HEK293T (cell line): Measurements from ENCODE around the gene AGPAT4.

Experiments used
- CTCF ChIA-PET: fragments of 350-600 bp; formaldehyde crosslinking; extraction: SDS; loops from one replicate; lab custom pipeline; 2021; ENCODE audit warnings: antibody characterized with exemption, inconsistent platforms; lab: Yijun Ruan, JAX
- POLR2A ChIA-PET: fragments of 350-600 bp; formaldehyde crosslinking; extraction: SDS; loops from one replicate; lab custom pipeline; 2020; ENCODE audit warnings: antibody characterized with exemption, inconsistent platforms; lab: Yijun Ruan, JAX
- DNase-seq: peaks from one replicate; pipeline ENCODE4 v3.0.0; 2012; ENCODE audit warnings: mixed read lengths; ENCODE audit errors: extremely low spot score
- ARNT ChIP-seq: fragments of 450-650 bp; IDR thresholded peaks from 2 replicates; pipeline ENCODE4 v1.6.1; 2017; ENCODE audit warnings: mild to moderate bottlenecking
- BHLHE40 ChIP-seq: fragments of 450-650 bp; IDR thresholded peaks from 2 replicates; pipeline ENCODE4 v1.6.1; 2016; ENCODE audit warnings: mild to moderate bottlenecking, moderate library complexity, borderline replicate concordance
- CTBP1 ChIP-seq: fragments of 450-650 bp; IDR thresholded peaks from 2 replicates; pipeline ENCODE4 v1.6.1; 2016; ENCODE audit warnings: borderline replicate concordance
- ELF4 ChIP-seq: fragments of 450-650 bp; IDR thresholded peaks from 2 replicates; pipeline ENCODE4 v1.6.1; 2017; ENCODE audit warnings: antibody characterized with exemption
- FOXA1 ChIP-seq: fragments of 450-650 bp; IDR thresholded peaks from 2 replicates; pipeline ENCODE4 v1.6.1; 2016; ENCODE audit warnings: mild to moderate bottlenecking
- FOXK2 ChIP-seq: fragments of 450-650 bp; IDR thresholded peaks from 2 replicates; pipeline ENCODE4 v1.6.1; 2016; ENCODE audit warnings: mild to moderate bottlenecking
- FOXM1 ChIP-seq: fragments of 450-650 bp; IDR thresholded peaks from 2 replicates; pipeline ENCODE4 v1.6.1; 2017; ENCODE audit warnings: mild to moderate bottlenecking, borderline replicate concordance
- HDGF ChIP-seq: fragments of 450-650 bp; IDR thresholded peaks from 2 replicates; pipeline ENCODE4 v1.6.1; 2017; ENCODE audit warnings: antibody characterized with exemption, borderline replicate concordance
- L3MBTL2 ChIP-seq: fragments of 450-650 bp; conservative IDR thresholded peaks from 2 replicates; pipeline ENCODE4 v1.6.1; 2016; ENCODE audit warnings: mild to moderate bottlenecking
- LEF1 ChIP-seq: fragments of 450-650 bp; IDR thresholded peaks from 2 replicates; pipeline ENCODE4 v1.6.1; 2017; ENCODE audit warnings: mild to moderate bottlenecking, borderline replicate concordance
- NFRKB ChIP-seq: fragments of 450-650 bp; IDR thresholded peaks from 2 replicates; pipeline ENCODE4 v1.6.1; 2016; ENCODE audit warnings: mild to moderate bottlenecking, moderate library complexity
- PKNOX1 ChIP-seq: fragments of 450-650 bp; IDR thresholded peaks from 2 replicates; pipeline ENCODE4 v1.6.1; 2016
- SP1 ChIP-seq: fragments of 450-650 bp; IDR thresholded peaks from 2 replicates; pipeline ENCODE4 v1.6.1; 2017
- SUZ12 ChIP-seq: fragments of 450-650 bp; IDR thresholded peaks from 2 replicates; pipeline ENCODE4 v1.6.1; 2016; ENCODE audit warnings: mild to moderate bottlenecking
- TARDBP ChIP-seq: fragments of 450-650 bp; IDR thresholded peaks from 2 replicates; pipeline ENCODE4 v1.6.1; 2016
- ZNF384 ChIP-seq: fragments of 450-650 bp; IDR thresholded peaks from 2 replicates; pipeline ENCODE4 v1.6.1; 2016

AGPAT4 gene

GRCh38 chr6:161194374-161194773, 79.5 kb downstream of the AGPAT4 start:
- POLR2A ChIA-PET = no interaction called here
- peak; percentile 35; the same call in 1 of the 2 replicates for TF ChIP-seq SUZ12
- TF ChIP-seq NFRKB = no peak
- DNase-seq = no peak
- CTCF ChIA-PET = no interaction called here

GRCh38 chr6:161192636-161193411, 81.0 kb downstream of the AGPAT4 start:
- DNase-seq = no peak
- POLR2A ChIA-PET = no interaction called here
- TF ChIP-seq LEF1 (no peak), SP1 (no peak), CTBP1 (no peak), L3MBTL2 (no peak), BHLHE40 (no peak), HDGF (no peak), ELF4 (no peak), FOXK2 (no peak), ZNF384 (no peak), FOXA1 (no peak), FOXM1 (no peak), SUZ12 (no peak), PKNOX1 (no peak)
- CTCF ChIA-PET = no interaction called here

GRCh38 chr6:161191671-161192070, 82.2 kb downstream of the AGPAT4 start:
- ChIA-PET POLR2A (no interaction called here), CTCF (no interaction called here)
- no peak for DNase-seq
- TF ChIP-seq FOXK2 (no peak), TARDBP (no peak), BHLHE40 (no peak), FOXA1 (no peak), LEF1 (no peak), PKNOX1 (no peak), ARNT (no peak), NFRKB (no peak), ZNF384 (no peak)

GRCh38 chr6:161191007-161191406, 82.9 kb downstream of the AGPAT4 start:
- no peak for TF ChIP-seq ZNF384
- no peak for TF ChIP-seq NFRKB
- no peak for TF ChIP-seq FOXM1
- no peak for TF ChIP-seq SUZ12
- no peak for TF ChIP-seq LEF1
- TF ChIP-seq L3MBTL2 = no peak
- no peak for TF ChIP-seq HDGF
- TF ChIP-seq ELF4 = no peak
- no peak for TF ChIP-seq FOXK2
- TF ChIP-seq FOXA1 = no peak
- TF ChIP-seq ARNT = no peak
- no peak for TF ChIP-seq CTBP1
- TF ChIP-seq PKNOX1 = no peak
- no peak for TF ChIP-seq SP1
- no peak for TF ChIP-seq TARDBP
- no peak for TF ChIP-seq BHLHE40
- no peak for DNase-seq
- ChIA-PET CTCF (no interaction called here), POLR2A (no interaction called here)

GRCh38 chr6:161189891-161190290, 84.0 kb downstream of the AGPAT4 start:
- CTCF ChIA-PET = no interaction called here

GRCh38 chr6:161188547-161189465, 85.1 kb downstream of the AGPAT4 start:
- TF ChIP-seq LEF1 = no peak
- TF ChIP-seq FOXK2 = no peak
- no peak for TF ChIP-seq L3MBTL2
- no peak for TF ChIP-seq SP1
- ChIA-PET CTCF (no interaction called here), POLR2A (no interaction called here)
- DNase-seq = no peak

More at GRCh38 chr6:161189891-161190290, 84.0 kb downstream of the AGPAT4 start:
- DNase-seq = no peak
- no peak for TF ChIP-seq LEF1
- no peak for TF ChIP-seq ELF4
- no peak for TF ChIP-seq ARNT
- no peak for TF ChIP-seq SUZ12
- POLR2A ChIA-PET = no interaction called here
